Measurements from ENCODE around the gene ARHGAP15.

ARHGAP15 gene

DNA sequence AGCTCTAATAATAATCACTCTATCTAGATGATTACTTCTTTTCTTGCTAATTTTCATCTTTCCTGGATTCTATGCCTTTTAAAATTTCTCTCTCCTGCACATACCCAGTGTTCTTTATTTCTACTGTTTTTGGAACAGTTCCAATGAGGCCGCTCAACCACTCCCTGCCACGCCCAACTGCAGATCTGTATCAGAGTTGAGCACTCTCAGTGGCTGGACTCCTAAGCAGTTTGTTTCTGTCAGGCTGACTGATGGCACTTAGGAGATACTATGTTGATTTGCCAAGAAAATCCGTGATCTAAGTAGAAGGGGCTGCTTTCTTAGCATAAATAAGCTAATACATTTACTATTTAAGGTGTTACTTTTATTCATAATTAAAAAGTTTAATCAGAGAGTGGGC, 192.8 kb downstream of the ARHGAP15 start:
- no peak for DNase-seq (ENCODE audit: low read depth in 1 of 2, low spot score in 1 of 2)
- no peaks in the 10 kb centered on the region for H3K27me3 ChIP-seq (ENCODE audit: insufficient read depth, poor library complexity, severe bottlenecking)
- H3K27ac ChIP-seq (replicated peaks) = no peak overlapping the region
- TF ChIP-seq GABPA (IDR thresholded peaks at IDR 0.05; ENCODE audit: low read depth) = no peak
- no peak for TF ChIP-seq POLR2AphosphoS5 (IDR thresholded peaks at IDR 0.05; ENCODE audit: low read depth)
- TF ChIP-seq, protein P1, sequence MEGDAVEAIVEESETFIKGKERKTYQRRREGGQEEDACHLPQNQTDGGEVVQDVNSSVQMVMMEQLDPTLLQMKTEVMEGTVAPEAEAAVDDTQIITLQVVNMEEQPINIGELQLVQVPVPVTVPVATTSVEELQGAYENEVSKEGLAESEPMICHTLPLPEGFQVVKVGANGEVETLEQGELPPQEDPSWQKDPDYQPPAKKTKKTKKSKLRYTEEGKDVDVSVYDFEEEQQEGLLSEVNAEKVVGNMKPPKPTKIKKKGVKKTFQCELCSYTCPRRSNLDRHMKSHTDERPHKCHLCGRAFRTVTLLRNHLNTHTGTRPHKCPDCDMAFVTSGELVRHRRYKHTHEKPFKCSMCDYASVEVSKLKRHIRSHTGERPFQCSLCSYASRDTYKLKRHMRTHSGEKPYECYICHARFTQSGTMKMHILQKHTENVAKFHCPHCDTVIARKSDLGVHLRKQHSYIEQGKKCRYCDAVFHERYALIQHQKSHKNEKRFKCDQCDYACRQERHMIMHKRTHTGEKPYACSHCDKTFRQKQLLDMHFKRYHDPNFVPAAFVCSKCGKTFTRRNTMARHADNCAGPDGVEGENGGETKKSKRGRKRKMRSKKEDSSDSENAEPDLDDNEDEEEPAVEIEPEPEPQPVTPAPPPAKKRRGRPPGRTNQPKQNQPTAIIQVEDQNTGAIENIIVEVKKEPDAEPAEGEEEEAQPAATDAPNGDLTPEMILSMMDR (IDR thresholded peaks at IDR 0.05; ENCODE audit: insufficient read depth, low read length) = no peak
- TF ChIP-seq, protein P2, sequence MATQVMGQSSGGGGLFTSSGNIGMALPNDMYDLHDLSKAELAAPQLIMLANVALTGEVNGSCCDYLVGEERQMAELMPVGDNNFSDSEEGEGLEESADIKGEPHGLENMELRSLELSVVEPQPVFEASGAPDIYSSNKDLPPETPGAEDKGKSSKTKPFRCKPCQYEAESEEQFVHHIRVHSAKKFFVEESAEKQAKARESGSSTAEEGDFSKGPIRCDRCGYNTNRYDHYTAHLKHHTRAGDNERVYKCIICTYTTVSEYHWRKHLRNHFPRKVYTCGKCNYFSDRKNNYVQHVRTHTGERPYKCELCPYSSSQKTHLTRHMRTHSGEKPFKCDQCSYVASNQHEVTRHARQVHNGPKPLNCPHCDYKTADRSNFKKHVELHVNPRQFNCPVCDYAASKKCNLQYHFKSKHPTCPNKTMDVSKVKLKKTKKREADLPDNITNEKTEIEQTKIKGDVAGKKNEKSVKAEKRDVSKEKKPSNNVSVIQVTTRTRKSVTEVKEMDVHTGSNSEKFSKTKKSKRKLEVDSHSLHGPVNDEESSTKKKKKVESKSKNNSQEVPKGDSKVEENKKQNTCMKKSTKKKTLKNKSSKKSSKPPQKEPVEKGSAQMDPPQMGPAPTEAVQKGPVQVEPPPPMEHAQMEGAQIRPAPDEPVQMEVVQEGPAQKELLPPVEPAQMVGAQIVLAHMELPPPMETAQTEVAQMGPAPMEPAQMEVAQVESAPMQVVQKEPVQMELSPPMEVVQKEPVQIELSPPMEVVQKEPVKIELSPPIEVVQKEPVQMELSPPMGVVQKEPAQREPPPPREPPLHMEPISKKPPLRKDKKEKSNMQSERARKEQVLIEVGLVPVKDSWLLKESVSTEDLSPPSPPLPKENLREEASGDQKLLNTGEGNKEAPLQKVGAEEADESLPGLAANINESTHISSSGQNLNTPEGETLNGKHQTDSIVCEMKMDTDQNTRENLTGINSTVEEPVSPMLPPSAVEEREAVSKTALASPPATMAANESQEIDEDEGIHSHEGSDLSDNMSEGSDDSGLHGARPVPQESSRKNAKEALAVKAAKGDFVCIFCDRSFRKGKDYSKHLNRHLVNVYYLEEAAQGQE (IDR thresholded peaks at IDR 0.05; ENCODE audit: insufficient replicate concordance, low read depth) = no peak
- no peak for TF ChIP-seq SPI1 (IDR thresholded peaks at IDR 0.05; ENCODE audit: borderline replicate concordance, low read depth)
- no peak overlapping the region for H3K4me3 ChIP-seq (replicated peaks; ENCODE audit: insufficient read depth, low read length)

DNA sequence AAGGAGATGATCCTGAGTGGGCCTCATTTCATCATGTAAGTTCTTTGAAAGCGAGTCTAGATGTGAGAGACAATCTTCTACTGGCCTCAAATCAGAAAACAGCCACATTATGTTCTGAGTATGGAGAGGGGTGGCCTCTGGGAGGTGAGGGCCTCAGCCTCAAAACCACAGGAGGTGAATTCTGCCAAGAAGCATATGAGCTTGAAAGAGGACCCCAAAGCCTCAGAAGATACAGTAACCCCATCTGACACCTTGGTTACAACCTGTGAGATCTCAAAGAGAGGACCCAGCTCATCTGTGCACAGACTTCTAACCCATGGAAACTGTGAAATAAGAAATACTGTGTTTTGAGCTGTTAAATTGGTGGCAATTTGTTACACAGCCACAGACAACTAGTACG, 200.1 kb downstream of the ARHGAP15 start:
- TF ChIP-seq GABPA (IDR thresholded peaks at IDR 0.05; ENCODE audit: low read depth) = no peak
- TF ChIP-seq, protein P1 (IDR thresholded peaks at IDR 0.05; ENCODE audit: insufficient read depth, low read length) = no peak
- TF ChIP-seq, protein P2 (IDR thresholded peaks at IDR 0.05; ENCODE audit: insufficient replicate concordance, low read depth) = no peak
- TF ChIP-seq POLR2AphosphoS5 (IDR thresholded peaks at IDR 0.05; ENCODE audit: low read depth) = no peak
- no peak for TF ChIP-seq SPI1 (IDR thresholded peaks at IDR 0.05; ENCODE audit: borderline replicate concordance, low read depth)
- DNase-seq (ENCODE audit: low read depth in 1 of 2, low spot score in 1 of 2) = no peak

DNA sequence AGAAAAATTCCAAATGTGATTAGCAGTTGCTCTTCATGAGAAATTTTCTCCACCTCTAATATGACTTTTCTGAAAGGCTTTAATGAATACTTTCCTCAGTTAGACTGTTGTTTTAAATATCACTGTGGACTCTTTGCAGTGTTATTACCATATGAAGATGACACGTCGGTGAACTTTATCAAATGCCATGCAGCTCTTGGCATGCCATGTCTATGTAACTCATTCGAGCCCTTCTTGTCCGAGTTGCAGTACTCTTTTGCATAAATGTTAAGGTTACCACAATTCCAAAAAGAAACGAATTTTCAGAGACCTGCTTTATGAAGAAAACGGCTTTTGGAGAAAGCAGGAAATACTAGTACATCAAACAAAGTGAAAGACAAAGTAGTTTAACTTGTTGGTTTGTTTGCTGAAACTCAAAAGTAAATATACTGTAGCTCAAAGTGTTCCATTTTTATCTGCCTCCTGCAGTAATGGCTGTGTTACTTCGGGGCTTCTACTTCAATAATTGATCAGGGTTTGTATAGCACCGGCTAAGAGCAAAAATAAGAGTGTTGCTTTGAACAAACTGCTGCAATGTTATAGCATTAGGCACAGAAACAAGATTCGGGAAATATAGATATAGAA, 204.1 kb downstream of the ARHGAP15 start:
- no peak for TF ChIP-seq GABPA (IDR thresholded peaks at IDR 0.05; ENCODE audit: low read depth)
- TF ChIP-seq SPI1 (IDR thresholded peaks at IDR 0.05; ENCODE audit: borderline replicate concordance, low read depth) = no peak
- TF ChIP-seq, protein P1 (IDR thresholded peaks at IDR 0.05; ENCODE audit: insufficient read depth, low read length) = no peak
- no peak for TF ChIP-seq POLR2AphosphoS5 (IDR thresholded peaks at IDR 0.05; ENCODE audit: low read depth)
- TF ChIP-seq, protein P2 (IDR thresholded peaks at IDR 0.05; ENCODE audit: insufficient replicate concordance, low read depth) = no peak
- no peak overlapping the region for H3K27ac ChIP-seq (replicated peaks)
- H3K4me3 ChIP-seq (replicated peaks; ENCODE audit: insufficient read depth, low read length) = no peak overlapping the region
- no peaks in the 10 kb centered on the region for H3K27me3 ChIP-seq (ENCODE audit: insufficient read depth, poor library complexity, severe bottlenecking)
- no peak for DNase-seq (ENCODE audit: low read depth in 1 of 2, low spot score in 1 of 2)

More for the DNA sequence above, 200.1 kb downstream of the ARHGAP15 start:
- Histone ChIP-seq H3K27ac (replicated peaks) (no peak overlapping the region), H3K4me3 (replicated peaks; ENCODE audit: insufficient read depth, low read length) (no peak overlapping the region), H3K27me3 (ENCODE audit: insufficient read depth, poor library complexity, severe bottlenecking) (no peaks in the 10 kb centered on the region)

All from HL-60 (cell line).